T-helper 1 cell treated with Interleukin-12 subunit alpha and Interleukin-12 subunit beta and Interleukin-4 antibody, amounts not matched to agents 30 ng/mL and 1 ng/mL, for 36 hours (primary cell): Measurements from ENCODE around the gene CMBL. TPM values are rescaled to one million over a fixed set of nuclear protein-coding genes. Genes with fewer than 3 reads are reported as not detected.

Experiments
- intact Hi-C: fragments of 100-400 bp; cut with micrococcal nuclease; formaldehyde crosslinking; loops from one replicate; pipeline ENCODE4 v1.15.1; 2024
- total RNA-seq: library from RNA; stranded (reverse); gene quantifications from 2 replicates; pipeline ENCODE4 v1.2.3, GENCODE V29; 2022

Gene CMBL
- total RNA-seq, 1 donor from 2014 or later, result 0.47 TPM

- intact Hi-C loops, result no loop called here
These were observed 27.1 kb upstream of the CMBL start for GRCh38 chr5:10334831-10335230.

- intact Hi-C loops, result no loop called here
These were observed 25.7 kb upstream of the CMBL start for GRCh38 chr5:10333154-10334006.

- intact Hi-C loops, result no loop called here
These were observed 24.6 kb upstream of the CMBL start for GRCh38 chr5:10332301-10332700.

GRCh38 chr5:10331341-10331796 is 23.7 kb upstream of the CMBL start:
- intact Hi-C loops, result no loop called here

- intact Hi-C loops, result no loop called here
These were observed 23.0 kb upstream of the CMBL start for GRCh38 chr5:10330511-10331230.

GRCh38 chr5:10329820-10330481 is 22.2 kb upstream of the CMBL start:
- intact Hi-C loops, result no loop called here

- intact Hi-C loops, result no loop called here
These were observed 21.7 kb upstream of the CMBL start for GRCh38 chr5:10329446-10329819.

GRCh38 chr5:10328323-10328722 is 20.6 kb upstream of the CMBL start:
- intact Hi-C loops, result no loop called here

- intact Hi-C loops, result no loop called here
These were observed 17.0 kb upstream of the CMBL start for GRCh38 chr5:10324518-10325370.

- intact Hi-C loops, result no loop called here
These were observed 16.1 kb upstream of the CMBL start for GRCh38 chr5:10323588-10324488.

GRCh38 chr5:10321882-10322281 is 14.2 kb upstream of the CMBL start:
- intact Hi-C loops, result no loop called here

GRCh38 chr5:10320793-10321192 is 13.1 kb upstream of the CMBL start:
- intact Hi-C loops, result no loop called here

- intact Hi-C loops, result no loop called here
These were observed 11.6 kb upstream of the CMBL start for GRCh38 chr5:10319202-10319851.

- intact Hi-C loops, result no loop called here
These were observed 10.4 kb upstream of the CMBL start for GRCh38 chr5:10317825-10318682.

- intact Hi-C loops, result no loop called here
These were observed 8.3 kb upstream of the CMBL start for GRCh38 chr5:10315824-10316509.

GRCh38 chr5:10315201-10315600 is 7.5 kb upstream of the CMBL start:
- intact Hi-C loops, result no loop called here

GRCh38 chr5:10311595-10312425 is 4.1 kb upstream of the CMBL start:
- intact Hi-C loops, result no loop called here
